ENCODE data around the gene C1GALT1C1L.
"Not testable (repeated sequence)": the region's sequence is repeated elsewhere in the genome, so short reads cannot be mapped to it uniquely, and the experiment has no call there.

The C1GALT1C1L gene

DNA sequence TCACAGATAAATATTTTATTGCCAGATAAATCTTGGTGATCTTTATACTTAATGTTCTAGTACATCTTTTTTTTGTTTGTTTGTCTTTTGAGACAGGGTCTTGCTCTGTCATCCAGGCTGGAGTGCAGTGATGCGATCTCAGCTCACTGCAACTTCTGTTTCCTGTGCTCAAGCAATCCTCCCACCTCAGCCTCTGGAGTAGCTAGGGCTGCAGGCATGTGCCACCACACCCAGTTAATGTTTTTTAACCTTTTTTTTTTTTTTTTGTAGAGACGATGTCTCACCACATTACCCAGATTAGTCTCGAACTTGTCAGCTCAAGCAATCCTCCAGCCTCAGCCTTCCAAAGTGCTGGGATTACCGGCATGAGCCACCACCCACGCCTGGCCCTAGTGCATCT lies 9.1 kb upstream of the C1GALT1C1L start:
- Histone ChIP-seq H3K9me3 (ENCODE audit: severe bottlenecking) (no peaks in the 10 kb centered on the region), H3K36me3 (no peaks in the 10 kb centered on the region), H3K4me3 (ENCODE audit: low read depth, low read length) (no peak overlapping the region), H3K27ac (no peak overlapping the region), H3K27me3 (ENCODE audit: insufficient read depth, low read depth, severe bottlenecking) (no peaks in the 10 kb centered on the region)
- DNase-seq: no peak
- TF ChIP-seq, protein P1, sequence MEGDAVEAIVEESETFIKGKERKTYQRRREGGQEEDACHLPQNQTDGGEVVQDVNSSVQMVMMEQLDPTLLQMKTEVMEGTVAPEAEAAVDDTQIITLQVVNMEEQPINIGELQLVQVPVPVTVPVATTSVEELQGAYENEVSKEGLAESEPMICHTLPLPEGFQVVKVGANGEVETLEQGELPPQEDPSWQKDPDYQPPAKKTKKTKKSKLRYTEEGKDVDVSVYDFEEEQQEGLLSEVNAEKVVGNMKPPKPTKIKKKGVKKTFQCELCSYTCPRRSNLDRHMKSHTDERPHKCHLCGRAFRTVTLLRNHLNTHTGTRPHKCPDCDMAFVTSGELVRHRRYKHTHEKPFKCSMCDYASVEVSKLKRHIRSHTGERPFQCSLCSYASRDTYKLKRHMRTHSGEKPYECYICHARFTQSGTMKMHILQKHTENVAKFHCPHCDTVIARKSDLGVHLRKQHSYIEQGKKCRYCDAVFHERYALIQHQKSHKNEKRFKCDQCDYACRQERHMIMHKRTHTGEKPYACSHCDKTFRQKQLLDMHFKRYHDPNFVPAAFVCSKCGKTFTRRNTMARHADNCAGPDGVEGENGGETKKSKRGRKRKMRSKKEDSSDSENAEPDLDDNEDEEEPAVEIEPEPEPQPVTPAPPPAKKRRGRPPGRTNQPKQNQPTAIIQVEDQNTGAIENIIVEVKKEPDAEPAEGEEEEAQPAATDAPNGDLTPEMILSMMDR (IDR thresholded peaks at IDR 0.05; ENCODE audit: low read depth, low read length): no peak

DNA sequence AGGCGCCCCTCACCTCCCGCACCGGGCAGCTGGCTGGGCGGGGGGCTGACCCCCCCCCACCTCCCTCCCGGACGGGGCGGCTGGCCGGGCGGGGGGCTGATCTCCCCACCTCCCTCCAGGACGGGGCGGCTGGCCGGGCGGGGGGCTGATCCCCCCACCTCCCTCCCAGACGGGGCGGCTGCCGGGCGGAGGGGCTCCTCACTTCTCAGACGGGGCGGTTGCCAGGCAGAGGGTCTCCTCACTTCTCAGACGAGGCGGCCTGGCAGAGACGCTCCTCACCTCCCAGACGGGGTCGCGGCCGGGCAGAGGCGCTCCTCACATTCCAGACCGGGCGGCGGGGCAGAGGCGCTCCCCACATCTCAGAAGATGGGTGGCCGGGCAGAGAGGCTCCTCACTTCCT lies 1.6 kb upstream of the C1GALT1C1L start:
- not testable (repeated sequence) for H3K9me3 ChIP-seq (ENCODE audit: severe bottlenecking); DNase-seq; H3K36me3 ChIP-seq; H3K4me3 ChIP-seq (ENCODE audit: low read depth, low read length); H3K27me3 ChIP-seq (ENCODE audit: insufficient read depth, low read depth, severe bottlenecking); H3K27ac ChIP-seq

DNA sequence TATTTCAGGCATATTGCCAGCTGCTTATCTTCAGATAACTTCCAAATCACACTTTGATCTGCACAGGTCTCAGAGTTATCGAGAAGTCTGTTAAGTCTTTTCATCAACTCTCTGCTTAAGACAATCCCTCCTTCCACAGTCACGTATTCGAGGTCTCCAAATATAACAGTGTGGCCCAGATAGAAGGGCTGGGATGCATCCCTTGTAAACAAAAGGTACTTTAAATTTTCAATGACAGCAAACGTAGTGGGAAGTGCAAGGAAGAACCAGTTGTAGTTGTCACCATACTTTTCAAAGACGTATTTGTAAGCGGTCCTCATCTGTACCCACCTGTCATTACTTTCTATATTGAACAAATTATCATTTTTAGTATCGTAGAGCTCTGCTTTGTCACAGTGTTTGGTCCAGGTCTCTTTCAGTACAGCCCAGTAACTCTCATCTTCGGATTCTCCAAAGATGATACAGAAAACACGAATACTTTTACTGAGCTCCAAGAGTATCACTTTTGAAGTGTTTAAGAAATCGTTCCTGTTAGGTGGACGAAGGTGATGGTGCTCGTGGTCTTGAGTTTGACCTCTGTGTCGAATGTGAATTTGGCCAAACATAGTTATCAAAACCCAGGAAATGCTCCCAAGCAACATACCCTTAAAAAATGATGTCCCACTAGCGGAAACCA lies 445 bp downstream of the C1GALT1C1L start:
- TF ChIP-seq, protein P1 (IDR thresholded peaks at IDR 0.05; ENCODE audit: low read depth, low read length): no peak
- Histone ChIP-seq H3K9me3 (ENCODE audit: severe bottlenecking) (no peaks in the 10 kb centered on the region), H3K27me3 (ENCODE audit: insufficient read depth, low read depth, severe bottlenecking) (no peaks in the 10 kb centered on the region), H3K4me3 (ENCODE audit: low read depth, low read length) (peak overlapping the region; percentile 38), H3K36me3 (no peaks in the 10 kb centered on the region), H3K27ac (no peak overlapping the region)
- no peak for DNase-seq

DNA sequence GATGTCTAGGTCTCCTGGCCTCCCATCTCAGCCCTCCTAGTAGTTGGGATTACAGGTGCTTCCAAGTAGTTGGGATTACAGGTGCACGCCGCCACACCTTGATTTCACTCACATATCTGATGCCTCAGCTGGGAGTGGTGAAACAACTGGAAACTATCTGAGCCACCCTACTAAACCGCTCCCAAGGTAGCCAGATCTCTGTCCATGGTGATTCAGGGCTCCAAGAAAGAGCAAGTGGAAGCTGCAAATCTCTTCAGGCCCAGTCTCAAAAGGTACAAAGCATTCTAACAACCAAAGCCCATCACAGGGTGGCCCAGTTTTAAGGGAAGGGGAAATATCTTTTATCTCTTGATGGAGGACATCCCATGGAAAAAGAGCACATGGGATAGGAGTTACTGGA lies 19.0 kb downstream of the C1GALT1C1L start:
- Histone ChIP-seq H3K27ac (no peak overlapping the region), H3K9me3 (ENCODE audit: severe bottlenecking) (no peaks in the 10 kb centered on the region), H3K27me3 (ENCODE audit: insufficient read depth, low read depth, severe bottlenecking) (no peaks in the 10 kb centered on the region), H3K36me3 (no peaks in the 10 kb centered on the region), H3K4me3 (ENCODE audit: low read depth, low read length) (no peak overlapping the region)
- no peak for DNase-seq
- TF ChIP-seq, protein P1 (IDR thresholded peaks at IDR 0.05; ENCODE audit: low read depth, low read length): no peak

DNA sequence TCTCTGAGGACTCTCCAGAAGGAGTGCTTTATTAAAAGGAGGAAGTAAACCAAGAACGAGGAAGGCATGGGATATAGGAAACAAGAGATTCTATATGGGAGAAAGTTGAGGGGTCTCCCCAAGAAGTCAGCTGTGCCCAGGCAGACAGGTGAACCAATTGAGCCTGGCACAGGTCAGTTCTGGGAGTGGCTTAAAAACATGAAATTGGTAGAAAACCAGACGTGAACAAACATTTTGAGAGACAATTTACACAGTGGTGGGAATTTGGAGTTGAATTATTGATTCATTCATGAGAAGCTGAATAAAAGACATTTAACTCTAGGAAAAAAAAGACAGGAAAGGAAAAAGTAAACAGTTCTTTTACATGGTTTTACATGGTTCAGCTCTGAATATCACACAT lies 22.7 kb downstream of the C1GALT1C1L start:
- TF ChIP-seq, protein P1 (IDR thresholded peaks at IDR 0.05; ENCODE audit: low read depth, low read length): no peak
- no peaks in the 10 kb centered on the region for H3K9me3 ChIP-seq (ENCODE audit: severe bottlenecking)
- H3K36me3 ChIP-seq: no peaks in the 10 kb centered on the region
- H3K27ac ChIP-seq: no peak overlapping the region
- H3K27me3 ChIP-seq (ENCODE audit: insufficient read depth, low read depth, severe bottlenecking): no peaks in the 10 kb centered on the region
- DNase-seq: no peak
- H3K4me3 ChIP-seq (ENCODE audit: low read depth, low read length): no peak overlapping the region

DNA sequence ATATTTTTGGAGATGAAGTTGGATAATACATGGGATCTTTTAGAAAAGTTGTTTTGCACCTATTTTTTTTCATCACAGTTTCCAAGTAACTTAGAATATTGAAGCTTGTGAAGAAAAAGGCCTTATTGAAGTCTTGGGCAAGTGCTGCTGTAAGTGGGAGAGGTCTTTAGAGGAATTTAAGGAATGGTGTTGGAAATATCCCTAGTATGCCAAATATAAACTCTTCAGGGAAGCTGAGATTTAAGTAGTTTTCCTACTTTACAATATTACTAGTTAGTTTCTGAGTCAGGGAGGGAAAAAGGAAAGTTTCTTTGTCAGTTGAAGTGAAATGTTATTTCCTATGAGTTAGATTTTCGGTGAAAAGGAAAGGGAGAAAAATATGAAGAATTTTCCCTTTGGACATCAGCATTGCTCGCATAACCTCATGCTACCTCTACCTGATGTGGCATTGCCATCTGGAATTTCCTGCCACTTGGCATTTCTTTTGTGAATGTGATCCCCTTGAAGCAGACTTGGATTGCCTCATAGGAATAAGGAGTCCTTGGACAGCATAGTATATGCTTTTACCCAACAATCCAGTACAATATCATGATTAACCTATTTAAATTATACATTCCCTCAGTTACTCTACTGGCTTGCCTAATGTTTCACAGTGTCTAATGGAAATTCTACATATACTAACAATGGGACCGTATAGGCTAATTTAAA lies 27.1 kb downstream of the C1GALT1C1L start:
- Histone ChIP-seq H3K36me3 (no peaks in the 10 kb centered on the region), H3K4me3 (ENCODE audit: low read depth, low read length) (no peak overlapping the region), H3K27ac (no peak overlapping the region), H3K9me3 (ENCODE audit: severe bottlenecking) (no peaks in the 10 kb centered on the region), H3K27me3 (ENCODE audit: insufficient read depth, low read depth, severe bottlenecking) (no peaks in the 10 kb centered on the region)
- TF ChIP-seq, protein P1 (IDR thresholded peaks at IDR 0.05; ENCODE audit: low read depth, low read length): no peak
- no peak for DNase-seq

Data from WERI-Rb-1 (cell line).